CD14-positive monocyte (primary cell): ENCODE data around the gene PAOX. TPM values are rescaled to one million over a fixed set of nuclear protein-coding genes. Genes with fewer than 3 reads are reported as not detected.
A peak's percentile ranks its signal among the peaks of the same experiment; 100 is the strongest.

Experiments
- DNase-seq, 3 donors: peaks; one replicate each; pipeline ENCODE4 v3.0.0-alpha.2; 2011 to 2022
- H2AFZ ChIP-seq: 2 replicates; pipeline ENCODE4 v1.6.0; 2012; ENCODE audit warnings: mild to moderate bottlenecking, low read depth, low read length, inconsistent platforms; ENCODE audit not compliant: insufficient read depth, poor library complexity, severe bottlenecking
- H3K27ac ChIP-seq, 2 donors: 1 replicate in 1 of 2; 2 replicates in 1 of 2; pipeline ENCODE4 v1.5.1; 2012 to 2013; ENCODE audit warnings: low read length in 2 of 2, control low read depth in 1 of 2, inconsistent platforms in 1 of 2, low read depth in 1 of 2, mild to moderate bottlenecking in 1 of 2
- H3K27me3 ChIP-seq, 2 donors: one replicate each; pipeline versions ENCODE4 v1.6.0 to v1.6.1; 2011 to 2013; ENCODE audit warnings: low read length in 2 of 2; ENCODE audit not compliant: control insufficient read depth in 2 of 2, insufficient read depth in 2 of 2
- H3K36me3 ChIP-seq, 2 donors: replicated peaks in 1 of 2; 1 replicate in 1 of 2; 2 replicates in 1 of 2; pipeline versions ENCODE4 v1.5.1 to v1.6.1; 2012 to 2013; ENCODE audit warnings: low read length in 2 of 2, control low read depth in 1 of 2, inconsistent platforms in 1 of 2, mild to moderate bottlenecking in 1 of 2; ENCODE audit not compliant: insufficient read depth in 2 of 2, control insufficient read depth in 1 of 2
- H3K4me1 ChIP-seq, 2 donors: 1 replicate in 1 of 2; 2 replicates in 1 of 2; pipeline versions ENCODE4 v1.5.1 to v1.6.1; 2012 to 2013; ENCODE audit warnings: low read length in 2 of 2, control low read depth in 1 of 2, inconsistent platforms in 1 of 2, mild to moderate bottlenecking in 1 of 2, moderate library complexity in 1 of 2; ENCODE audit not compliant: insufficient read depth in 2 of 2, control insufficient read depth in 1 of 2
- H3K4me2 ChIP-seq: replicated peaks from 2 replicates; pipeline ENCODE3; 2012; ENCODE audit warnings: low read length, moderate library complexity, mild to moderate bottlenecking; ENCODE audit not compliant: poor library complexity, severe bottlenecking; ENCODE audit errors: extremely low read depth
- H3K4me3 ChIP-seq, 3 experiments: fragments of 200-600 bp in 1 of 3; sonication (generic) in 1 of 3; replicated peaks in 1 of 3; 1 replicate in 2 of 3; 2 replicates in 1 of 3; pipeline ENCODE4 v1.5.1; 2011 to 2013; ENCODE audit warnings: low read length in 3 of 3, mild to moderate bottlenecking in 3 of 3, control low read depth in 2 of 3, low read depth in 2 of 3, inconsistent platforms in 1 of 3, moderate library complexity in 1 of 3
- H3K79me2 ChIP-seq: 2 replicates; pipeline ENCODE4 v1.6.0; 2012; ENCODE audit warnings: mild to moderate bottlenecking, control low read depth, inconsistent platforms, low read length, moderate library complexity; ENCODE audit not compliant: insufficient read depth
- H3K9ac ChIP-seq: 2 replicates; pipeline ENCODE4 v1.6.0; 2017; ENCODE audit warnings: low read length, mild to moderate bottlenecking; ENCODE audit not compliant: insufficient read depth, poor library complexity, severe bottlenecking
- H3K9me3 ChIP-seq, 2 donors: replicated peaks in 1 of 2; 1 replicate in 1 of 2; 2 replicates in 1 of 2; pipeline versions ENCODE4 v1.5.1 to v1.6.1; 2012 to 2013; ENCODE audit warnings: low read length in 2 of 2, control low read depth in 1 of 2; ENCODE audit not compliant: control insufficient read depth in 1 of 2, insufficient read depth in 1 of 2
- H4K20me1 ChIP-seq: 2 replicates; pipeline ENCODE4 v1.6.0; 2012; ENCODE audit warnings: mild to moderate bottlenecking, low read length, control low read depth, moderate library complexity; ENCODE audit not compliant: insufficient read depth
- H3K27ac Mint-ChIP-seq, 7 donors: one replicate each; pipeline ENCODE4 v1.8.0; 2020; ENCODE audit warnings: mild to moderate bottlenecking in 7 of 7, mixed read lengths in 7 of 7, moderate library complexity in 6 of 7, inconsistent platforms in 2 of 7
- H3K27me3 Mint-ChIP-seq, 3 donors: one replicate each; pipeline ENCODE4 v1.8.0; 2021 to 2022; ENCODE audit warnings: low read depth in 3 of 3, mild to moderate bottlenecking in 3 of 3, mixed read lengths in 3 of 3, moderate library complexity in 3 of 3, inconsistent platforms in 1 of 3
- H3K36me3 Mint-ChIP-seq, 2 donors: one replicate each; pipeline ENCODE4 v1.8.0; 2020; ENCODE audit warnings: mixed read lengths in 2 of 2, inconsistent platforms in 1 of 2, mild to moderate bottlenecking in 1 of 2
- H3K4me1 Mint-ChIP-seq: one replicate; pipeline ENCODE4 v1.8.0; 2020; ENCODE audit warnings: mild to moderate bottlenecking, mixed read lengths
- H3K4me3 Mint-ChIP-seq, 2 donors: one replicate each; pipeline ENCODE4 v1.8.0; 2020; ENCODE audit warnings: mild to moderate bottlenecking in 2 of 2, mixed read lengths in 2 of 2, moderate library complexity in 1 of 2
- H3K9me3 Mint-ChIP-seq, 7 donors: one replicate each; pipeline ENCODE4 v1.8.0; 2020 to 2022; ENCODE audit warnings: mixed read lengths in 7 of 7, mild to moderate bottlenecking in 6 of 7, moderate library complexity in 6 of 7, inconsistent platforms in 2 of 7
- CTCF ChIP-seq: fragments of 200-600 bp; IDR thresholded peaks from one replicate; pipeline ENCODE4 v1.8.0; 2022; ENCODE audit warnings: antibody characterized with exemption, mild to moderate bottlenecking
- WGBS: methylation state at CpG from one replicate; pipeline ENCODE4 v1.1.5; 2013; ENCODE audit warnings: missing lambda C conversion rate; ENCODE audit not compliant: insufficient coverage; 5-methylcytosine and 5-hydroxymethylcytosine counted together
- intact Hi-C, 2 donors: fragments of 100-400 bp; cut with micrococcal nuclease; formaldehyde crosslinking; loops; one replicate each; pipeline versions ENCODE4 v1.15.0 to v1.15.1; 2023
- polyA plus RNA-seq, 3 donors: library from polyadenylated mRNA; depleted of rRNA in 1 of 3; unstranded in 2 of 3; stranded (reverse) in 1 of 3; fragments of 300-500 nt in 2 of 3; fragments of >200 nt in 1 of 3; fragmentation: Illumina TruSeq in 2 of 3; gene quantifications; 1 replicate in 2 of 3; 2 replicates in 1 of 3; pipeline ENCODE4 v1.2.3, GENCODE V29; 2012 to 2021

PAOX gene
- polyA plus RNA-seq, 3 donors, result 3.9 to 9.5 (median 9.3) TPM

GRCh38 chr10:133359554-133359971, 19.5 kb upstream of the PAOX start:
- Mint-ChIP-seq H3K4me1 (peaks cover 12% of the 10 kb centered on the region), H3K9me3 (peaks cover 0 to 1% (median 0%) of the 10 kb centered on the region in 7 donors), H3K36me3 (peaks cover 25 to 33% of the 10 kb centered on the region in 2 donors), H3K4me3 (no peak overlapping the region), H3K27ac (peak overlapping the region in 1 of 7 donors; percentile 56), H3K27me3 (peaks cover 0 to 6% (median 2%) of the 10 kb centered on the region in 3 donors)
- H3K4me1 ChIP-seq, result peaks cover 11 to 20% of the 10 kb centered on the region in 2 donors
- peaks cover 18% of the 10 kb centered on the region for H4K20me1 ChIP-seq
- peaks cover 3% of the 10 kb centered on the region for H3K79me2 ChIP-seq
- H3K9ac ChIP-seq, result no peak overlapping the region
- no peak for TF ChIP-seq CTCF
- H3K27me3 ChIP-seq, result no peaks in the 10 kb centered on the region
- 65% methylated on average over 6 of the region's 6 CpGs for WGBS
- H3K27ac ChIP-seq, result no peak overlapping the region
- no peak overlapping the region for H2AFZ ChIP-seq
- no peak for DNase-seq
- intact Hi-C loops, result no loop called here
- no peak overlapping the region for H3K4me3 ChIP-seq
- H3K9me3 ChIP-seq, result no peaks in the 10 kb centered on the region
- peaks cover 22 to 37% of the 10 kb centered on the region in 2 donors for H3K36me3 ChIP-seq
- H3K4me2 ChIP-seq, result no peak overlapping the region

- Histone ChIP-seq H3K9me3 (no peaks in the 10 kb centered on the region), H3K4me2 (no peak overlapping the region), H3K27ac (no peak overlapping the region), H3K4me3 (no peak overlapping the region), H3K27me3 (no peaks in the 10 kb centered on the region), H3K79me2 (peaks cover 3% of the 10 kb centered on the region), H4K20me1 (peaks cover 17% of the 10 kb centered on the region), H3K4me1 (peaks cover 11 to 20% of the 10 kb centered on the region in 2 donors), H3K36me3 (peaks cover 27 to 39% of the 10 kb centered on the region in 2 donors), H3K9ac (no peak overlapping the region), H2AFZ (no peak overlapping the region)
- Mint-ChIP-seq H3K9me3 (peaks cover 0 to 1% (median 0%) of the 10 kb centered on the region in 7 donors), H3K27ac (peak overlapping the region in 2 of 7 donors; percentile 2 to 56), H3K4me3 (no peak overlapping the region), H3K27me3 (peaks cover 0 to 6% (median 2%) of the 10 kb centered on the region in 3 donors), H3K36me3 (peaks cover 28 to 39% of the 10 kb centered on the region in 2 donors), H3K4me1 (peaks cover 12% of the 10 kb centered on the region)
- DNase-seq, result no peak
- intact Hi-C loops, result no loop called here
- WGBS, result 97% methylated on average over 16 of the region's 17 CpGs
- no peak for TF ChIP-seq CTCF
These were observed 19.0 kb upstream of the PAOX start for GRCh38 chr10:133359972-133360610.
